ENCODE data around the gene CFAP58.

The CFAP58 gene

GRCh38 chr10:104368381-104368780 is 14.7 kb downstream of the CFAP58 start:
- FAIRE-seq (no peak), DNase-seq (ENCODE audit: low spot score) (no peak)

GRCh38 chr10:104371753-104372152 is 18.1 kb downstream of the CFAP58 start:
- DNase-seq (ENCODE audit: low spot score) (no peak), FAIRE-seq (no peak)

GRCh38 chr10:104374591-104374990 is 21.0 kb downstream of the CFAP58 start:
- DNase-seq (ENCODE audit: low spot score) (no peak), FAIRE-seq (no peak)

- DNase-seq (ENCODE audit: low spot score) (no peak), FAIRE-seq (no peak)
Observed at GRCh38 chr10:104376784-104377300, 23.2 kb downstream of the CFAP58 start.

GRCh38 chr10:104380336-104380735 is 26.7 kb downstream of the CFAP58 start:
- DNase-seq (ENCODE audit: low spot score), result no peak
- no peak for FAIRE-seq

- DNase-seq (ENCODE audit: low spot score) (no peak), FAIRE-seq (no peak)
Observed at GRCh38 chr10:104387130-104387888, 33.7 kb downstream of the CFAP58 start.

GRCh38 chr10:104388830-104389229 is 35.2 kb downstream of the CFAP58 start:
- DNase-seq (ENCODE audit: low spot score) (no peak), FAIRE-seq (no peak)

- DNase-seq (ENCODE audit: low spot score) (peak; percentile 56), FAIRE-seq (peak; percentile 68)
Observed at GRCh38 chr10:104391150-104391968, 37.7 kb downstream of the CFAP58 start.

- no peak for DNase-seq (ENCODE audit: low spot score)
- no peak for FAIRE-seq
Observed at GRCh38 chr10:104391969-104392296, 38.3 kb downstream of the CFAP58 start.

- FAIRE-seq (no peak), DNase-seq (ENCODE audit: low spot score) (no peak)
Observed at GRCh38 chr10:104393387-104393786, 39.8 kb downstream of the CFAP58 start.

GRCh38 chr10:104396581-104396980 is 42.9 kb downstream of the CFAP58 start:
- DNase-seq (ENCODE audit: low spot score), result no peak
- FAIRE-seq, result no peak

- no peak for DNase-seq (ENCODE audit: low spot score)
- no peak for FAIRE-seq
Observed at GRCh38 chr10:104403636-104404035, 50.0 kb downstream of the CFAP58 start.

- FAIRE-seq (peak; percentile 32), DNase-seq (ENCODE audit: low spot score) (peak; percentile 23)
Observed at GRCh38 chr10:104406715-104407650, 53.4 kb downstream of the CFAP58 start.

- FAIRE-seq (peak; percentile 73), DNase-seq (ENCODE audit: low spot score) (no peak)
Observed at GRCh38 chr10:104413528-104413927, 59.9 kb downstream of the CFAP58 start.

- FAIRE-seq, result no peak
- no peak for DNase-seq (ENCODE audit: low spot score)
Observed at GRCh38 chr10:104415526-104416165, 62.0 kb downstream of the CFAP58 start.

- FAIRE-seq (no peak), DNase-seq (ENCODE audit: low spot score) (no peak)
Observed at GRCh38 chr10:104416851-104417250, 63.2 kb downstream of the CFAP58 start.

GRCh38 chr10:104417637-104418292 is 64.1 kb downstream of the CFAP58 start:
- FAIRE-seq (no peak), DNase-seq (ENCODE audit: low spot score) (no peak)

- FAIRE-seq, result peak; percentile 91
Observed at GRCh38 chr10:104424719-104425118, 71.1 kb downstream of the CFAP58 start.

GRCh38 chr10:104427989-104428388 is 74.4 kb downstream of the CFAP58 start:
- FAIRE-seq (no peak), DNase-seq (ENCODE audit: low spot score) (no peak)

More at GRCh38 chr10:104424719-104425118, 71.1 kb downstream of the CFAP58 start:
- peak; percentile 26 for DNase-seq (ENCODE audit: low spot score)

- DNase-seq (ENCODE audit: low spot score) (no peak), FAIRE-seq (no peak)
Observed at GRCh38 chr10:104429846-104430245, 76.2 kb downstream of the CFAP58 start.
